ENCODE data around the gene SUN3.

The SUN3 gene

GRCh38 chr7:48048113-48048512, 19.2 kb upstream of the SUN3 start:
- H3K9me3 ChIP-seq (ENCODE audit: control insufficient read depth, low read length): no peaks in the 10 kb centered on the region
- H3K4me3 ChIP-seq (ENCODE audit: insufficient read depth, low read depth, low read length, poor library complexity, severe bottlenecking): no peak overlapping the region
- no peak overlapping the region for H3K27ac ChIP-seq (ENCODE audit: insufficient read depth, low read length, poor library complexity, severe bottlenecking)
- DNase-seq: no peak
- no peaks in the 10 kb centered on the region for H3K36me3 ChIP-seq (ENCODE audit: control insufficient read depth, insufficient read depth, low read length)
- no peaks in the 10 kb centered on the region for H3K4me1 ChIP-seq (ENCODE audit: control insufficient read depth, insufficient read depth, low read length, poor library complexity, severe bottlenecking)
- H3K27me3 ChIP-seq (replicated peaks; ENCODE audit: control insufficient read depth, insufficient read depth, low read length, poor library complexity, severe bottlenecking): no peaks in the 10 kb centered on the region

GRCh38 chr7:48046458-48046857, 17.6 kb upstream of the SUN3 start:
- H3K27ac ChIP-seq (ENCODE audit: insufficient read depth, low read length, poor library complexity, severe bottlenecking): no peak overlapping the region
- H3K4me3 ChIP-seq (ENCODE audit: insufficient read depth, low read depth, low read length, poor library complexity, severe bottlenecking): no peak overlapping the region
- DNase-seq: no peak
- no peaks in the 10 kb centered on the region for H3K36me3 ChIP-seq (ENCODE audit: control insufficient read depth, insufficient read depth, low read length)
- H3K9me3 ChIP-seq (ENCODE audit: control insufficient read depth, low read length): no peaks in the 10 kb centered on the region
- no peaks in the 10 kb centered on the region for H3K4me1 ChIP-seq (ENCODE audit: control insufficient read depth, insufficient read depth, low read length, poor library complexity, severe bottlenecking)
- H3K27me3 ChIP-seq (replicated peaks; ENCODE audit: control insufficient read depth, insufficient read depth, low read length, poor library complexity, severe bottlenecking): no peaks in the 10 kb centered on the region

GRCh38 chr7:48045195-48045765, 16.4 kb upstream of the SUN3 start:
- H3K36me3 ChIP-seq (ENCODE audit: control insufficient read depth, insufficient read depth, low read length): no peaks in the 10 kb centered on the region
- no peaks in the 10 kb centered on the region for H3K4me1 ChIP-seq (ENCODE audit: control insufficient read depth, insufficient read depth, low read length, poor library complexity, severe bottlenecking)
- no peaks in the 10 kb centered on the region for H3K9me3 ChIP-seq (ENCODE audit: control insufficient read depth, low read length)
- no peak for DNase-seq
- no peaks in the 10 kb centered on the region for H3K27me3 ChIP-seq (replicated peaks; ENCODE audit: control insufficient read depth, insufficient read depth, low read length, poor library complexity, severe bottlenecking)
- no peak overlapping the region for H3K27ac ChIP-seq (ENCODE audit: insufficient read depth, low read length, poor library complexity, severe bottlenecking)
- H3K4me3 ChIP-seq (ENCODE audit: insufficient read depth, low read depth, low read length, poor library complexity, severe bottlenecking): no peak overlapping the region

- H3K36me3 ChIP-seq (ENCODE audit: control insufficient read depth, insufficient read depth, low read length): no peaks in the 10 kb centered on the region
- DNase-seq: no peak
- no peaks in the 10 kb centered on the region for H3K27me3 ChIP-seq (replicated peaks; ENCODE audit: control insufficient read depth, insufficient read depth, low read length, poor library complexity, severe bottlenecking)
- no peaks in the 10 kb centered on the region for H3K4me1 ChIP-seq (ENCODE audit: control insufficient read depth, insufficient read depth, low read length, poor library complexity, severe bottlenecking)
- H3K4me3 ChIP-seq (ENCODE audit: insufficient read depth, low read depth, low read length, poor library complexity, severe bottlenecking): no peak overlapping the region
- no peaks in the 10 kb centered on the region for H3K9me3 ChIP-seq (ENCODE audit: control insufficient read depth, low read length)
- H3K27ac ChIP-seq (ENCODE audit: insufficient read depth, low read length, poor library complexity, severe bottlenecking): no peak overlapping the region
These were observed 13.7 kb upstream of the SUN3 start for GRCh38 chr7:48042636-48043035.

GRCh38 chr7:48042216-48042615, 13.3 kb upstream of the SUN3 start:
- H3K27me3 ChIP-seq (replicated peaks; ENCODE audit: control insufficient read depth, insufficient read depth, low read length, poor library complexity, severe bottlenecking): no peaks in the 10 kb centered on the region
- no peak overlapping the region for H3K4me3 ChIP-seq (ENCODE audit: insufficient read depth, low read depth, low read length, poor library complexity, severe bottlenecking)
- H3K9me3 ChIP-seq (ENCODE audit: control insufficient read depth, low read length): no peaks in the 10 kb centered on the region
- H3K27ac ChIP-seq (ENCODE audit: insufficient read depth, low read length, poor library complexity, severe bottlenecking): no peak overlapping the region
- no peaks in the 10 kb centered on the region for H3K4me1 ChIP-seq (ENCODE audit: control insufficient read depth, insufficient read depth, low read length, poor library complexity, severe bottlenecking)
- DNase-seq: no peak
- no peaks in the 10 kb centered on the region for H3K36me3 ChIP-seq (ENCODE audit: control insufficient read depth, insufficient read depth, low read length)

GRCh38 chr7:48041653-48041970, 12.7 kb upstream of the SUN3 start:
- Histone ChIP-seq H3K36me3 (ENCODE audit: control insufficient read depth, insufficient read depth, low read length) (no peaks in the 10 kb centered on the region), H3K27ac (ENCODE audit: insufficient read depth, low read length, poor library complexity, severe bottlenecking) (no peak overlapping the region)

GRCh38 chr7:48040944-48041652, 12.2 kb upstream of the SUN3 start:
- no peaks in the 10 kb centered on the region for H3K36me3 ChIP-seq (ENCODE audit: control insufficient read depth, insufficient read depth, low read length)
- H3K27ac ChIP-seq (ENCODE audit: insufficient read depth, low read length, poor library complexity, severe bottlenecking): no peak overlapping the region
- H3K9me3 ChIP-seq (ENCODE audit: control insufficient read depth, low read length): no peaks in the 10 kb centered on the region
- no peak overlapping the region for H3K4me3 ChIP-seq (ENCODE audit: insufficient read depth, low read depth, low read length, poor library complexity, severe bottlenecking)
- peaks cover 2% of the 10 kb centered on the region for H3K27me3 ChIP-seq (replicated peaks; ENCODE audit: control insufficient read depth, insufficient read depth, low read length, poor library complexity, severe bottlenecking)
- H3K4me1 ChIP-seq (ENCODE audit: control insufficient read depth, insufficient read depth, low read length, poor library complexity, severe bottlenecking): peaks cover 3% of the 10 kb centered on the region
- DNase-seq: no peak

More at GRCh38 chr7:48041653-48041970, 12.7 kb upstream of the SUN3 start:
- H3K27me3 ChIP-seq (replicated peaks; ENCODE audit: control insufficient read depth, insufficient read depth, low read length, poor library complexity, severe bottlenecking): no peaks in the 10 kb centered on the region
- no peak overlapping the region for H3K4me3 ChIP-seq (ENCODE audit: insufficient read depth, low read depth, low read length, poor library complexity, severe bottlenecking)
- DNase-seq: no peak
- no peaks in the 10 kb centered on the region for H3K4me1 ChIP-seq (ENCODE audit: control insufficient read depth, insufficient read depth, low read length, poor library complexity, severe bottlenecking)
- H3K9me3 ChIP-seq (ENCODE audit: control insufficient read depth, low read length): no peaks in the 10 kb centered on the region

- H3K9me3 ChIP-seq (ENCODE audit: control insufficient read depth, low read length): no peaks in the 10 kb centered on the region
- peaks cover 8% of the 10 kb centered on the region for H3K4me1 ChIP-seq (ENCODE audit: control insufficient read depth, insufficient read depth, low read length, poor library complexity, severe bottlenecking)
- no peak for DNase-seq
- H3K4me3 ChIP-seq (ENCODE audit: insufficient read depth, low read depth, low read length, poor library complexity, severe bottlenecking): no peak overlapping the region
- H3K36me3 ChIP-seq (ENCODE audit: control insufficient read depth, insufficient read depth, low read length): no peaks in the 10 kb centered on the region
- no peak overlapping the region for H3K27ac ChIP-seq (ENCODE audit: insufficient read depth, low read length, poor library complexity, severe bottlenecking)
- H3K27me3 ChIP-seq (replicated peaks; ENCODE audit: control insufficient read depth, insufficient read depth, low read length, poor library complexity, severe bottlenecking): peaks cover 6% of the 10 kb centered on the region
These were observed 10.1 kb upstream of the SUN3 start for GRCh38 chr7:48038815-48039506.

- H3K27me3 ChIP-seq (replicated peaks; ENCODE audit: control insufficient read depth, insufficient read depth, low read length, poor library complexity, severe bottlenecking): peaks cover 6% of the 10 kb centered on the region
- H3K4me1 ChIP-seq (ENCODE audit: control insufficient read depth, insufficient read depth, low read length, poor library complexity, severe bottlenecking): peaks cover 8% of the 10 kb centered on the region
- H3K9me3 ChIP-seq (ENCODE audit: control insufficient read depth, low read length): no peaks in the 10 kb centered on the region
- no peaks in the 10 kb centered on the region for H3K36me3 ChIP-seq (ENCODE audit: control insufficient read depth, insufficient read depth, low read length)
- no peak for DNase-seq
- peak overlapping the region; percentile 58 for H3K4me3 ChIP-seq (ENCODE audit: insufficient read depth, low read depth, low read length, poor library complexity, severe bottlenecking)
- H3K27ac ChIP-seq (ENCODE audit: insufficient read depth, low read length, poor library complexity, severe bottlenecking): no peak overlapping the region
These were observed 7.1 kb upstream of the SUN3 start for GRCh38 chr7:48035967-48036478.

- DNase-seq: peak; percentile 84 to 87 (median 86)
- no peaks in the 10 kb centered on the region for H3K36me3 ChIP-seq (ENCODE audit: control insufficient read depth, insufficient read depth, low read length)
- H3K4me3 ChIP-seq (ENCODE audit: insufficient read depth, low read depth, low read length, poor library complexity, severe bottlenecking): peak within 1 kb of the TSS; percentile 58
- no peak within 1 kb of the TSS for H3K27ac ChIP-seq (ENCODE audit: insufficient read depth, low read length, poor library complexity, severe bottlenecking)
- H3K4me1 ChIP-seq (ENCODE audit: control insufficient read depth, insufficient read depth, low read length, poor library complexity, severe bottlenecking): peaks cover 8% of the 10 kb centered on the region
- H3K27me3 ChIP-seq (replicated peaks; ENCODE audit: control insufficient read depth, insufficient read depth, low read length, poor library complexity, severe bottlenecking): peaks cover 6% of the 10 kb centered on the region
- no peaks in the 10 kb centered on the region for H3K9me3 ChIP-seq (ENCODE audit: control insufficient read depth, low read length)
These were observed 6.5 kb upstream of the SUN3 start, which contains the start of gene C7orf57 for GRCh38 chr7:48035301-48035966. Gene C7orf57, plus strand, starts transcription at chr7:48035543. Its CDS starts 766 bp downstream, at chr7:48036309.
